Astrocyte of the spinal cord (primary cell): ENCODE results near the gene MYO3A.

Source experiments
- DNase-seq: peaks from one replicate; pipeline ENCODE4 v3.0.0; 2011; ENCODE audit warnings: low read depth, low spot score
- H3K4me3 ChIP-seq: 2 replicates; pipeline ENCODE4 v1.5.1; 2011; ENCODE audit warnings: low read depth, mild to moderate bottlenecking, low read length, moderate library complexity
- CTCF ChIP-seq: IDR thresholded peaks from 2 replicates; pipeline ENCODE4 v1.5.1; 2012; ENCODE audit warnings: low read depth, mild to moderate bottlenecking, low read length, inconsistent platforms
- in situ Hi-C: cut with HindIII; loops from 2 replicates; pipeline ENCODE4 v1.10.0; 2017; ENCODE audit warnings: low sequenced_read_pairs

Gene MYO3A

GRCh38 chr10:25899304-25899703, 34.7 kb upstream of the MYO3A start:
- TF ChIP-seq CTCF, result no peak
- H3K4me3 ChIP-seq, result no peak overlapping the region
- no peak for DNase-seq
- in situ Hi-C loops, result no loop called here

GRCh38 chr10:25901199-25901598, 32.8 kb upstream of the MYO3A start:
- DNase-seq, result no peak
- H3K4me3 ChIP-seq, result no peak overlapping the region
- TF ChIP-seq CTCF, result no peak
- in situ Hi-C loops, result no loop called here

GRCh38 chr10:25902002-25902401, 32.0 kb upstream of the MYO3A start:
- DNase-seq, result no peak
- no peak overlapping the region for H3K4me3 ChIP-seq
- TF ChIP-seq CTCF, result no peak
- in situ Hi-C loops, result no loop called here

- H3K4me3 ChIP-seq, result no peak overlapping the region
- no peak for DNase-seq
- no peak for TF ChIP-seq CTCF
- in situ Hi-C loops, result no loop called here
Observed at GRCh38 chr10:25907261-25907660, 26.8 kb upstream of the MYO3A start.

GRCh38 chr10:25912866-25913265, 21.2 kb upstream of the MYO3A start:
- in situ Hi-C loops, result no loop called here
- no peak for DNase-seq
- H3K4me3 ChIP-seq, result no peak overlapping the region
- no peak for TF ChIP-seq CTCF

- in situ Hi-C loops, result no loop called here
- no peak for DNase-seq
- no peak overlapping the region for H3K4me3 ChIP-seq
- TF ChIP-seq CTCF, result no peak
Observed at GRCh38 chr10:25914776-25915175, 19.3 kb upstream of the MYO3A start.

- DNase-seq, result no peak
Observed at GRCh38 chr10:25934621-25935139, 651 bp downstream of the MYO3A start.

More at GRCh38 chr10:25934621-25935139, 651 bp downstream of the MYO3A start:
- peak; percentile 39 for TF ChIP-seq CTCF
- peak overlapping the region; percentile 28 for H3K4me3 ChIP-seq
- in situ Hi-C loops, result no loop called here
